Fibroblast of skin of right quadriceps (primary cell): ENCODE data around the gene JMJD8.

Source experiments
- DNase-seq: peaks from one replicate; pipeline ENCODE4 v3.0.0-alpha.2; 2013

The JMJD8 gene

GRCh38 chr16:674968-675883 lies 8.9 kb downstream of the JMJD8 start, which contains the start of gene RHBDL1:
RHBDL1 (plus strand) TSS chr16:675671; CDS start chr16:675791, 120 bp downstream.
- DNase-seq: peak; percentile 37

DNA sequence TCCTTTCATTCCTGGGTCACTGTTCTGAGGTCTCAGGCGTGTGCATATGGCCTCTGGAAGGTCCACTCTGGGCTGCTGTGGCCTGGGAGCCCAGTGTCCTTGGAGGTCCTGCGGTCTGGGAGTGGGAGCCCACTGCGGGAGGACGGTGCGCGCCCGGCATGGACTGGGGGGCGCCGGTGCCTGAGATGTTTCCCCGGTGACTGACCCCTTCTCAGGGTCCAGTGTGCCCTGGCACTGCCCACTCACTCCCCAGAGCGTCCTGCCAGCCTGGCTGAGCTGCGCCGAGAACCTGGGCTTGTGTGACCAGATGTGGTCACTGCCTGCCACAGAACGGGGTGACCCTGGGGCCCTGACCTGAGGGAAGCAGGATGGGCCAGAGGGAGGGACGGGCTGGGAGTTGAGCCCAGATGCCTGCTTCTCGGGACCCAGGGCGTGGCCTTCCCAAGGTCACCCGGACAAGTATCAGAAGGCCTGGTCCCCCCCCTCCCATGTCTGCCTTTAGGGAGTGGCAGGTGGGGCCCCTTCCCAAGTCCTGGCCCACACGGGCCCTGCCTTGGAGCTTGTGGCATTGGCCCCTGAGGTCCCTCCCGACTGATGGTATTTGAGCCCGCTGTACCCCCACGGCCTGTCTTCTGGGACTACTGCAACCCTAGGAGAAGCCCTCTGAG lies 9.8 kb downstream of the JMJD8 start:
- no peak for DNase-seq

DNA sequence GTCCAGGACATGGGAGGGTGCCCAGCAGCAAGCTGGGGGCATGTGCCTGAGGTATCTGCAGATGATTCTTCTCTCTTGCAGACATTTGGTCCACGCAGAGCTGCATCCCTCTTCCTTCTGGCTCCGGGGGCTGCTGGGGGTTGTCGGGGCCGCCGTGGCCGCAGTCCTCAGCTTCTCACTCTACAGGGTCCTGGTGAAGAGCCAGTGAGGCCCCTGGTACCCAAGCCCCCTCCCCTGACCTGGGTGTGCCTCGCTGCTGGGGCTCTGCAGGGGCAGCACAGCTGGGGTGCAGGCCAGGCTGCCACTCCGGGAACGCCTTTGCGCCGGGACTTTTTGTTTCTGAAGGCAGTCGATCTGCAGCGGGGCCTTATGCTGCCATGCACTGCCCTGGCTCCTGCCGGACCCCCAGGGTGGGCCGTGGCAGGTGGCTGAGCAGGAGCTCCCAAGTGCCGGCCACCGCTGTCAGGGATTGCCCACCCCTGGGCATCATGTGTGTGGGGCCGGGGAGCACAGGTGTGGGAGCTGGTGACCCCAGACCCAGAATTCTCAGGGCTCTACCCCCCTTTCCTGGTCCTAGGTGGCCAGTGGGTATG lies 10.6 kb downstream of the JMJD8 start:
- no peak for DNase-seq

- no peak for DNase-seq
These were observed 11.3 kb downstream of the JMJD8 start for GRCh38 chr16:672851-673250.

GRCh38 chr16:672371-672770 lies 11.8 kb downstream of the JMJD8 start:
- DNase-seq: no peak

DNA sequence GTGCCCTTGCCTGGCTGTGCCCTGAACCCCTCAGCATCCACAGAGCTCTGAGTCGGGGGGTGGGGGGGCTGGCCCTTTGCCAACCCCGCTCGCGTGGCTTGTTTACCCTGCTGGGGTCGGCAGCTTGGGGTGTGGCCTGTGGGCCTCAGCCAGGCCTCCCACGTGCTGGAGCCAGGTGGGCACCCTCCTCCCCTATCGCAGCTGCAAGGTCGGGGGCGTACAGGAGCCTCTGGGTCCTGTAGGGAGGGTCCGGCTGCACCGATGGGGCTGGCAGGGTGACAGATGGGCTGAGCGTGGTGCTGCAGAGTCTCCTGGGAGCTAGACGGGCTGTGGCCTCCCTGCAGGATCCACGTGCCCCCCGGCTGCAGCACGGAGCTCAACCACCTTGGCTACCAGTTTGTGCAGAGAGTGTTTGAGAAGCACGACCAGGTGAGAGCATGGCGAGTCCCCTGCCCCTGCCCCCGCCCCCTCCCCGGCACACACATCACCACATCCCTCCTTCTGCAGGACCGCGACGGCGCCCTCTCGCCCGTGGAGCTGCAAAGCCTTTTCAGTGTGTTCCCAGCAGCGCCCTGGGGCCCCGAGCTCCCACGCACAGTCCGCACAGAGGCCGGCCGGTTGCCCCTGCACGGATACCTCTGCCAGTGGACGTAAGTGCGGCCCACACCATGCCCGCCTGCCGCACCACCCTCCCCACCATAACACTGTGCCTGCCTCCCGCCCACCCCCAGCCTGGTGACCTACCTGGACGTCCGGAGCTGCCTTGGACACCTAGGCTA lies 12.6 kb downstream of the JMJD8 start:
- no peak for DNase-seq

DNA sequence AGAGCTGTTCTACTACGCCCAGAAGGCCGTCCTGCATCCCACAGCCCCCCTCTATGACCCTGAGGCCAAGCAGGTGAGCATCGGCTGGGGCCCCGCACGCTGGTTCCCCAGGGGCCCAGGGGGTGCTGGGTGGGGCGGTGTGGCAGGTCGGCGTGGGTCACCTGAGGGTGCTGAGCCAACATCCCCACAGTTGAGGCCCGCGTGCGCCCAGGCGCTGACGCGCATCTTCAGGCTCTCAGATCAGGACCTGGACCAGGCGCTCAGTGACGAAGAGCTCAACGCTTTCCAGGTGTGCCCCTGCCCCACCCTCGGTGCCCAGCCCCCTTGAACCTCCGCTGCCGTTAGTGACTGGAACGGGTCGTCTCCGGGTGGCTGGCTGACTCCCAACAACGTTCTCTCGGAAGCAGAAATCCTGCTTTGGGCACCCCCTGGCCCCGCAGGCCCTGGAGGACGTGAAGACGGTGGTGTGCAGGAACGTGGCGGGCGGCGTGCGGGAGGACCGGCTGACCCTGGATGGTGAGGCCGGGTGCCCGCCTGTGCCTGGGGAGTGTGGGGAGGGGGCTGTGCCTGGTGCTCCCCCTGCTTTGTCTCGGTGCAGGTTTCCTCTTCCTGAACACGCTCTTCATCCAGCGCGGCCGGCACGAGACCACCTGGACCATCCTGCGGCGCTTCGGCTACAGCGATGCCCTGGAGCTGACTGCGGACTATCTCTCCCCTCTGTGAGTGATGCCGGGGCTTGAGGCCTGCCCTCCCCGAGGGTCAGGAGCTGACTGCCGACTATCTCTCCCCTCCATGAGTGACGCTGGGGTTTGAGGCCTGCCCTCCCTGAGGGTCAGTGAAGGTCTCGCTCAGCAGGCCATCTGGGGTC lies 13.4 kb downstream of the JMJD8 start:
- DNase-seq: no peak

GRCh38 chr16:669666-670065 lies 14.5 kb downstream of the JMJD8 start:
- no peak for DNase-seq

DNA sequence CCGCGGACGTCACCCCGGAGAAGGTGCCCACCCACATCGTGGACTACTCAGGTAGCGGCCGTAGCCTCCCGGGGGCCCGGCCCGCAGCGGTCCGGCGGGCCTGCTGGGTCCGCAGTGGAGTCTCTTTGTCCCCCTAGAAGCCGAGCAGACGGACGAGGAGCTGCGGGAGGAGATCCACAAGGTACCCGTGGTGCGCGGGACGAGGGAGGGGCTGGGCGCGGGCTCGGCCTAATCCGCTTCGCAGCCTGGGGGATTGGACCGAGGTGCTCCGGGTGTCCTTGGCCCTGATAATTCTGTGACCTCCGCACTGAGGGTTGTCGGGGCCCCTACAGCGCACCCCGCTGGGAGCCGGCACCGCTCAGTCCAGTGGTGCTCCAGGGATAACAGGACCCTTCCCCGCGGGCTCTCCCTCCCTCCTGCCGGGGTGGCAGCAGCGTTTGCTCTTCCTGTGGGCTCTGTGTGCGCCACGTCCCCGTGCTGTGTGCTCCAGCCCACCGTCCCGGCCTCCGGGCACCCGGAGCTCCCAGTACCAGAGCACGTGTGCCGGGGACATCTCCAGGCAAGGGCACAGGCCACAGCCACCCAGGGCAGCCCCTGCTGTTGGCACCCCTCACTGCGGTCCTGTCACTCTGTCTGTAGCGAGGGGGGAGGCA lies 15.5 kb downstream of the JMJD8 start:
- DNase-seq: no peak

GRCh38 chr16:667780-668518 lies 16.2 kb downstream of the JMJD8 start, which contains the start of gene RHOT2:
RHOT2 (plus strand) TSS chr16:668132; CDS start chr16:668200, 68 bp downstream.
- DNase-seq: peak; percentile 88

DNA sequence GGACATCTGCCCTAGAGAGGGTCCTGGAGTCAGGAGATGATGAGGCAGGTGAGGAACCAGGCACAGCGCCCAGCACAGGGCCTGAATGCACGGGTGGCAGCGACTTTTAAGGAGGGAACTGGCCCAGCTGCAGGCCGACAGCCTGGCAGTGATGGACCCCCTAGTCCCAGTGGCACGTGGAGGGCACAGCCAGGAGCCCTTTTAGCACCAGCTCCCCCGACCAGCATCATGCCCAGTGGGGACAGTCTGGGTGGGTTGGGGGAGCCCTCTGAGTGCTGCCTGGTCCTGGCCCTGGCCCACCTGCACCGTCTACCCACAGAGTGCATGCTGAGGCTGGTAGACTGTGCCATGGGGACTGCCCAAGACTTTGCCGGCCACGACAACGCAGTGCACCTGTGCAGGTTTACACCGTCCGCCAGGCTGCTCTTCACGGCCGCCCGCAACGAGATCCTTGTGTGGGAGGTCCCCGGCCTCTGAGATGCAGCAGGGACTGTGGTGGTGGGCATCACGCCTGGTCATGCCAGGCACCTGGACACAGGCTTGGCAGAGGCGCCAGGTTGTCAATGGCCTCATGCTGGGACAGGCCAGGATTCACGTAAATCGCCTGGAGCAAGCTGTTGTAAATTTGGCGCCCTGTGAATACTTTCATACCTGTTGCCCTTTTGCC lies 16.9 kb downstream of the JMJD8 start:
- no peak for DNase-seq

DNA sequence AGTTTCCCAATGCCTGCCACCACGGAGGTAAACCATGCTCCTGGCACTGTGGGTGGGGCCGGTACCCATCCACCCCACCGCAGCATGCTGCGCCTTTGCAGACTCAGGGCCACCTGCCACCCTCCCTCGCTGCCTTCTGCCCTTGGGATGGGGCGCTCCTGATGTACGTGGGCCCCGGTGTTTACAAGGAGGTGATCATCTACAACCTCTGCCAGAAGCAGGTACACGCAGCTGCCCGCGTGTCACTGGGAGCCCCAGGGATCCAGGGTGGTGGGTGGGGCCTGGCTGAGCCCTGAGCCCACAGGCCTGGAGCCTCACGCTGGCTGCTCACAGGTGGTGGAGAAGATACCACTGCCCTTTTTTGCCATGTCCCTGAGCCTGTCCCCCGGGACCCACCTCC lies 17.6 kb downstream of the JMJD8 start:
- no peak for DNase-seq

DNA sequence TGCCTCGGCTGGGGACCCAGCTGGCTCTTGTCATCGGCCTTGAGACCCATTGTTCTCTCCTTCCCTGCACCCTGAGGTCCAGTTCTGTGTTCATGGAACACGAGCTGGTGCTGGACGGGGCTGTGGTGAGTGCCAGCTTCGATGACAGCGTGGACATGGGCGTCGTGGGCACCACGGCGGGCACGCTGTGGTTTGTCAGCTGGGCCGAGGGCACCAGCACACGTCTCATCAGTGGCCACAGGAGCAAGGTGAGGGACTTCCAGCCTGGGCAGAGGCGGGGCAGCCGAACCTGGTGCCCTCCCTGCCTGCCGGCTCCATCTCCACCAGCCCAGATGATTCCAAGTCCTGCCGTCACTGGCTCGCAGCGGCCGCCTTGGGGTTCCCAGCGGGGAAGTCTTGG lies 21.5 kb downstream of the JMJD8 start:
- DNase-seq: no peak

DNA sequence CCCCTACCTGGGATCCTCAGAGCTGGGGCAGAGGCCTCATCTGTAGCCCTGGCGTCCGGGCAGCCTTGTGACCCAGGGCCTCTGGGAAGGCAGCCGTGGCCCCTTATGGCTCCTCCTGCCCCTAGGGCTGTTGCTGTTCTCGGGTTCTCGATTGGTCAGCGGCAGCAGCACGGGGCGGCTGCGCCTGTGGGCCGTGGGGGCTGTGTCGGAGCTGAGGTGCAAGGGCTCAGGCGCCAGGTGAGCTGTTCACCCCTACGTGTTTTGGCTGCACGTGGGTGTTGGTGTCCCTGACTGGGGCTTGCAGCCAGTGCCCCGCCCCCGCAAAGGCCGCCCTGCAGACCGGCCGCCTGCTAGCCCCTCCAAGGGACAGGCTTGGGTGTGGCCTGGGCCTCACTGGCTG lies 22.0 kb downstream of the JMJD8 start:
- DNase-seq: no peak

- DNase-seq: no peak
These were observed 22.8 kb downstream of the JMJD8 start for GRCh38 chr16:661184-661821.

- DNase-seq: peak; percentile 73
These were observed 23.5 kb downstream of the JMJD8 start for GRCh38 chr16:660459-661183.

DNA sequence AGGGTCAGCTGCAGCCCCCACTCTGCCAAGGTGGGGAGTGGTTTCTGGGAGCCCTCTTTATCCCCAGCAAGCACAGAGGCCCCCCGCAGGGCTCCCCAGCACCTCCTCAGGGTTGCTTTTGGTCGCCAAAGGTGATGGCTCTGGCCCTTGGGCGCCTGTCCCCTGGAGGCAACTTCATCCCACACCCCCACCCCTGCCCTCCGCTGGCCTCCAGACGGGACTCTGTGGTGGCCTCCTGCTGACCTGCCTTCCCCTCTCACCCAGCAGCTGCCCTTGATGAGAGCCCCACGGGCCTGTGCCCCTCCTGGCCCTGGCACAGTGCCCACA lies 24.0 kb downstream of the JMJD8 start:
- no peak for DNase-seq

- no peak for DNase-seq
These were observed 24.5 kb downstream of the JMJD8 start for GRCh38 chr16:659618-660017.
